ENCODE results near the gene GPR50.

The GPR50 gene

DNA sequence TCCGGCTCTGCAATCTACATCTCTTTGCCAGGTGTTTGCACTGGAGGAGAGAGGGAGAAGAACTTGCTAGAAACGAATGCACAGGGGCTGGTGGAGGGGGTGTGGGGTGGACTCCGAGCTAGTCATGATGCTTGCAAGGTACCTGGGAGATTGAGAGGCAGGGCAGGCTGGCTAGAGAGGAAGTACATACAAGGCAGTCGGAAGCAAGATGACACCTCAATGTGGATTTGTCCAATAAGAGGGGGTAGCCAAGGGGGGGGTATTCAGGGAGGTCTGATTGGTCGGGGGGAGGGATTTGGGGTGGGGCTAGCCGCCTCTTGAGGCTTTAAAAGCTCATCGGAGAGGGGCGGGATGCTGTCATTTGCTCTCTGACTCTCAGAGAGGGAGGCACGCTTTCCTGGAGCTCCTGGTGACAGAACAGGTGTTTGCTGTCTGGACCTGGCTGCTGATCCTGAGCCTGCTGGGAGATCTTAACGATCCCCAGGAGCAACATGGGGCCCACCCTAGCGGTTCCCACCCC is at the start of gene GPR50:
TSS of gene GPR50 (plus strand) at position 354 of the 520 bp plus-strand sequence. CDS start at position 492, 138 bp downstream.
- DNase-seq = no peak

DNA sequence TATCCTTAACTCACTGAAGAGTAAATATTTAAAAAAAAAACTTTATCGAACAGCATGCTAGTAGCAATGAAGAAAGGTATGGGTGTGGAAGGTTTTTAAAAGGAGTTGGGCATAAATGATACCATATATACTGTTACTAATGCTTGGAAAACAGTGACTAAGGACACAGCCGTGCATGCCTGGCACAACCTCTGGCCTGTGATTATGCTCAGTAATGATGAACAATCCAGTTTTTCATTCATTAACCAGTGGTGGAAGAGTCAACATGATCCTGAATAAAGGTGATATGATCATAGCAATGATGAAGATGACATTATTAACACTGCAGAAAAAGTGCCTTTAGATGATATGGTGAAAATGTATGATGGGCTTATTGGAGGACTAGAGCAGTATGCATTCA is 43.9 kb upstream of the GPR50 start:
- DNase-seq = no peak

DNA sequence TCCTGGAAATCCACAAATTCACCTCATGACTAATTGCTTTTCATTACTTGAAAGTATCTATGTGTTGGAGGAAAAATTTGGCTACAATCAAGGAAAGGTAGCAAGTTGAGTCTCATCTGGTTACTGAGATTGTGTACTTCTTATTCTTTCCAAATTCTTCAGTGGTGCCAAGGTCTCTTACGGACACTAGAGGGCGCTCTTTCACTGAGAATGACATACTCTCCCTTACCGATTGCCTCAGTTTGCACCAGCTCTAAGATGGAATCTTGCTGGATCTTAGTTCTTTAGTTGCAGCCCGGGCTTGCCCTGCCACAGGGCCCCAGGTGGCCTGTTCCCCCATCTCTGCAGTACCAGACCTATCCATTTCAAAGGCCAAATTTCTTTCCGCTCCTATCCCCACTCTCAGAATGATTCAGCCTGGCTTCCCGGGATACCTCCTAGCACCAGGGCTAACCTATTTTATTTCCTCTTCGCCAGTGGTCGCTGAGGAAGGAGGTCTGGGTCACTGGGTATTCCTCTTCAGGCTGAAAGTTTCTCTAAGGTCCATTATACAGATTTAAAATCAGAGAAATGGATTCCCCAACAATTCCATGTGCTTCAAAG is 24.6 kb upstream of the GPR50 start:
- peak; percentile 59 for DNase-seq

DNA sequence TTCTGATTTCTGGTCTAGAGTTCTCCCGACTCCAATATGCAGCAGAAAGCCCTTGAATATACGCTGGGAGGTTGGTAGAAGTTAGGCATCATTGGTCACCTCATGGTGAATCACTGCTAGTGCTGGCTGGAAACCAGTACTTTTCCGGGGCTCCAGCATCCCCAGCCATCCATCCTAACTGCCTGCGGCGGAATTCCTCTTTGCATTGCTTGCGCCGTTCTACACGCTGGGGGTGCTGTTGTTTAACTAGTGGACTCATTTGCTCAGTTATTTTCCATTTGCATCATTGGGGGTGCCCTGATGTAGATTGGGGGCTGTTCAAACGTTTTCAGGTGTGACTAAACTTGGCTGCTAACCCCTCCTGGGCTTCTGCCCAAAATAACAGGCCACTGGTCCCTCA is 23.3 kb upstream of the GPR50 start:
- no peak for DNase-seq

DNA sequence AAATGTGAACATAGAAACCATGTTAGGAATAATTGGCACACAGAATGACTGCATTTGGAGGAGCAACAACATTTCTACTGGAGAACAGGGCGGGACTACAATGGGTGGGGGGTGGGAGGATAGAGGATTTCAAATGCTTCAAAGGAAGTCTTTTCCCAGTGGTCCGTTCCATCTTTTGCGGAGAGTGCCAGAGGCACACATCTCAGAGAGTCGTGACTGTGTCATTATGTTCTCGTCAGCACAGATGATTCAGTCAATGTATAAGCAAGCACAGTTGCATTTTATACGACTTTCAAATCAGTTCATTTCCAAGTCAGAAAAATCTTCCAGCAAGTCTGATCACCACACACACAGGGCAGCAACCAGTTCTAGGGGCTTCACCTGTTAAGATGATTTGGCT is 22.7 kb upstream of the GPR50 start:
- no peak for DNase-seq

DNA sequence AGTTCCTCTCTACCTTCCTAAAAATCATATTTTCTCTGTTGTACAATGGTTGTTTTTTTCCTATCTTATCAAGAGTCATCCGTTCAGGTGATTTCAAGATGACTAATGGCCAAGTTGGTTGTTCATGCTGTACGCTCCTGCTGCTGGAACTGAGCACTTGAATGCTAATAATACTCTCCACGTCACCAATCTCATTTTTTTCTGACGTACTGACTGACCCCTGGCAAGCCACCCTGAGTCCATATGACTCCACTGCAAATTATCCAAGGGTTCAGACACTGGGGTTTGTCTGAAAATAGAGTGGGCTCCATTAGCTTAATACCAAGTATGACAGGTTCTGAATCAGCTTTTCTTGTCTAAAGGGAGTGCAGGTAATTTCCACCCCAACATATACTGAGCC is 21.1 kb upstream of the GPR50 start:
- no peak for DNase-seq

DNA sequence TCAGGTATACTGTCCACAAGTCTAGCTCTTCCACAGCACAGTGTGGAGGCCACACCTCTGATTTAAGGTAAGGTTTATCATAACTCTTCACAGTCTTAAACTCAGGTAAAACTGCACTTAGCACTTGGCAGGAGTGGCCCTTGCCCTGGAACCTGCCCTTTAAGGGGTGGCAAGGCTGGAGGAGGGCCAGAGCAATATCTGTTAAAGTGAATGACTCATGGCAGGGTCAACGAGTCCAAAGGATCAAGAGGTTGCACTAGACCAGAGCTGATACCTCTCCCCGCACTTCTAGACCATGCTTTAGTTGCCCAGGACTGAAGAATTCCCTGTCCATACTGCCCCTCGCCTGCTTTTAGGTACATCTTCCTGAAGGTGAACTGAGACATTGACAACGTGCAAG is 14.7 kb upstream of the GPR50 start:
- DNase-seq = no peak

DNA sequence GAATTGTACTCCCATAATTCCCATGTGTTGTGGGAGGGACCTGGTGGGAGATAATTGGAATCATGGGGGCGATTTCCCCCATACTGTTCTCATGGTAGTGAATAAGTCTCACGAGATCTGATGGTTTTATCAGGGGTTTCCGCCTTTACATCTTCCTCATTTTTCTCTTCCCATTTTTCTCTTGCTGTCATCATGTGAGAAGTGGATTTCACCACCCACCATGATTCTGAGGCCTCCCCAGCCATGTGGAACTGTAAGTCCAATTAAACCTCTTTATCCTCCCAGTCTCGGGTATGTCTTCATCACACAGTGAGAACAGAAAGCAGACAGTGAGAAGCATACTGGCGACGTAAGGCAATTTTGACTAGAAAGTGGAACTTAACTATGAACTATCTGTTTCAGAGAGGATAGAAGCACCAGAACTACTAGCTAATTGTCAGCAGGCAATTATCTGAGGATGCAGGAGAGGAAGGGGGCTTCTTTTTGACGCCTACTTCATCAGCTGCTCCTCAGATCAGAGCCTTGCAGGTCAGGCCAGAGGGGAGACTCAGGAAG is 8.5 kb upstream of the GPR50 start:
- DNase-seq = no peak

DNA sequence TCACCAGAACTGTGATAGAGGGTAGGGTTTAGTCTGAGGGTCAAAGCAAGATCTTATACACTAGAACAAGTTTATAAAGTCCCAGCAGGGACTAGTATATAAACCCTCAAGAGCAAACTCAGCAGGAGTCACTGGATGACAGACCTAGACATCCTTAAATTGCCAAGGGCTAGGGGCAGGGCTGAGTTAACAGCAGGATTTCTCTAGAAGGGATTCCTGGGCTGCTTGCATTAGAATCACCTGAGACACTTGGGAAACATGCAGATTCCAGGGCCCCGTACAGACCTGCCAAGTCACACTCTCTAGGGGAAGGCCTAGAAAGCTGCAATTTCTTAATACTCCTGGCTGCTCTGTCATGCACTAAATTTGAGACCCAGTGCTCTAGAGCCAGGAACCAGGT is 6.6 kb upstream of the GPR50 start:
- DNase-seq = no peak

DNA sequence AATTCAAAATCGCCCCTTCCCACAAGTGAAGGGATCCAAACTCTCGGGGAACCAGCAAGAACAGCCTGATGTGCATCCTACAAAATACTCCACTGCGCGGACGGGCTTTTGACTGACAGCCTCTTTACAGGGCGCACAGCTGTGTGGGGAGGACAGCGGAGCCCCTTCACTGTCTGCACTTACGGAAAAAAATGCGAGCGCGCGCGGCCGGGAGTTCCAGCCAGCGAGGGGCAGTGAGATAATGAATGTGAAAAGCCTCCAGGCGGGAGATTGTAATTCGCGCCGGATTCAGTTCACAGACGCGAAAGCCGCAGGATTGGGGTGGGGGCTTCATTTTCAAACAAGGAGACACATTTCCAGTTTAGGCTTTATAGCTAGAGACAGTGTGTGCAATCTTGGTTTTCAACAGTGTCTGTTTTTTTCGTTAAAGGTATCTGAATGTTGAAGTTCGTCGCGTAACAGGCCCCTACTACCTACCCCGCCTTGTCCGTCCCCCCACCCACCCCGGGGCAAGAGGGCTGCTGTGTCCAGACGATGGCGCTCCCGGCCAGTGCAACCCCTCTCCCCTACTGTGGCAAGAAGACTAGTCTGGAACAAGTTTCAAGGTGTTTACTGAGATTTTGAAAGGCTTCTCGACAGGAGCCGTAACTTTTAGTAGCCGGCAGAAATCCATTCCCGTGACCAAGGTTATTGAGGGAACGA is 1.7 kb upstream of the GPR50 start:
- DNase-seq = no peak

DNA sequence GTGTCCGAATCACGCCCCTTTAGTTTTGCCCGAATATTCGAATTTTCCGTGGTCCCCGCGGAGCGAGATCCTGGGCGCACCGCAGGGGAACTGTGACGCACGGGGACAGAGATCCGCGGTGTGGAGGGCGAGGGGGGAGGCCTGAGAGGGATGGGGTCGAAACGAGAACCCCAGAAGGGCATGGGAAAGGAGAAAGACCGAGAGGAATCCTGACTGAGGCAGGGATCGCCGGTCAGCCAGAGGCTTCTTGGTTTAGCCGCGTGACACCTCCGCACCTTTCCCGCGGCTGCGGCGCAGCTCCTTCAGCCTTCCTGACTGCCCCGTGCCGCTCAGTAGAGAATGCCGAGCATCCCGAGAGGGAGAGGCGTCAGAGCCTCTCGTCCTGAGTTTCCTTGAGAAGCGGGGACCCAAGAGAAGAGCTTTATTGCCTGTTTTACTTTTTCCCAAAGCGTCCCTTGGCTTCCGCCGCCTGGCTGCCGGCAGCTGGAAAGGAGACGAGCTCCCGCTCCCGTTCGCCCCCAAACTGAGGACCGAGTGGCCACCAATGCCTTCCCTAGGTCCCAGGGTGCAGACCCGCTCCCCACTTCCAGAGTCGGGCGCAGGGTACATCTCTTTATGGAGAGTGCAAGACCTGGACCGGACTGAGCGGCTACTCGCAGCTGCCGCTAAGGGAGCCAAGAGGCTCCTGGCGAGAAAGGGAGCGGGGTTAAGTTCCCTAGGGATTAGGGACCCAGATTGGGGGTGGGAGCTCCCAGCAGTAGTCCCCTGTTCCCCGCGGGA is 911 bp upstream of the GPR50 start:
- DNase-seq = no peak

DNA sequence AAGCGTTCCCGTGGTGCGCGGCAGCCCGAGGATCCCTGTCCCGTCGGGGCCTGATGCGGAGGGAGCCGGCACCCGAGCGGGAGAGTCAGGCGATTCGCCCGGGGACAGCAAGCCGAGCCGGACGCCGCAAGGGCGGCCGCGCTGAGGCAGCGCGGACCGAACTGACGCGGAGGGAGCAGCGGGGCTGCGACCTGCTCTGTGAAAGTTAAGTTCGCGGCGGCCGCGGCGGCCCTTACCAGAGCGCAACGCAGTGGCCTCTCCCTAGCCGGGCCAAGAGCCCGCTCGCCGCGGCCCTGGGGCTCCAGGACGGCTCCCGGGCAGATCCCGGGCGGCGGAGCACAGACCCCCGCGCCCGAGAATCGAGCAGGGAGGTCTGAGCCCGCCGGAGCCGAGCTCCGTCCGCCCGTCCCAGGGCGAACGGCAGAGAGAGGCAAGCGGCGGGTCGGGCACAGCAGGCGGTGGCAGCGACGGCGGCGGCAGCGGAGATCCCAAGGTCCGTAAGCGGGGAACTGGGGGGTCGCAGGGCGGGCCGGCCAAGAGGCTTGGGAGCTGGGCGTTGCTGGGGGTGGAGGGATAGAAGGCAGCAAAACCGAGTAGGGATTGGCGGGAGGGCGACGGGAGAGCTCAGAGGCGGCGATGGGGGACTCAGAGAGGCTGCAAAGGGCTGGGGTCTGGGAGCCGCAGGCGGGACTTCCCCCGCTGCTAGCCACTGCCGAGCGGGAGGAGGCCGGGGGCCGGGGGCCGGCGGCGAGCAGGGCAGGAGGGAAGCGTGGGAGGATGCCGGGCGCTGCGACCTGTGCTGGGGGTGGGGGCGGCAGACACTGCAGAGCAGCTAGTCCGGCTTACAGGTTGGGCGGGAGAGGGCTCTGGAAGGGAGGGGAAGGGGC is 1.0 kb downstream of the GPR50 start:
- DNase-seq = no peak

DNA sequence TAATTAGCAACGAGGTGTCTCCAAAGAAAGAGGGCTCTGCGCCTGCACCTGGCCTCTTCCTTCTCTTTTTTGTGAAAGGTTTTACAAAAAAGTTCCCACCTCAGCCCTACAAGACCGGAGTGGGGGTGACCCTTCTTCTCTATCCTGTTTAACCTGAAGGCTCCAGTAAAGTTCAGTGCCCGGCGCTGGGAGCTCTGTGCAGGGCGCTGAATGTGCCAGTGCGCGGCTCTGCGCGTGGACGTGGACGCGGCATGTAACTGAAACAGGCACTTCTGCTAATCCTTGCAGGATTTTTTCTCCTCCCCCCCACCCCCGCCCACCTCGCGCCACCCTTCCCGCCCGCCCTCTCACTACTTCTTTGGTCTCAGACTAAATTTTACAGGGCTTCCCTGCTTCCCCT is 2.4 kb downstream of the GPR50 start:
- DNase-seq = no peak

DNA sequence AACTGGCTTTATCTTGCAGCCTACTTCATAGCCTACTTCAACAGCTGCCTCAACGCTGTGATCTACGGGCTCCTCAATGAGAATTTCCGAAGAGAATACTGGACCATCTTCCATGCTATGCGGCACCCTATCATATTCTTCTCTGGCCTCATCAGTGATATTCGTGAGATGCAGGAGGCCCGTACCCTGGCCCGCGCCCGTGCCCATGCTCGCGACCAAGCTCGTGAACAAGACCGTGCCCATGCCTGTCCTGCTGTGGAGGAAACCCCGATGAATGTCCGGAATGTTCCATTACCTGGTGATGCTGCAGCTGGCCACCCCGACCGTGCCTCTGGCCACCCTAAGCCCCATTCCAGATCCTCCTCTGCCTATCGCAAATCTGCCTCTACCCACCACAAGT is 4.0 kb downstream of the GPR50 start:
- no peak for DNase-seq

DNA sequence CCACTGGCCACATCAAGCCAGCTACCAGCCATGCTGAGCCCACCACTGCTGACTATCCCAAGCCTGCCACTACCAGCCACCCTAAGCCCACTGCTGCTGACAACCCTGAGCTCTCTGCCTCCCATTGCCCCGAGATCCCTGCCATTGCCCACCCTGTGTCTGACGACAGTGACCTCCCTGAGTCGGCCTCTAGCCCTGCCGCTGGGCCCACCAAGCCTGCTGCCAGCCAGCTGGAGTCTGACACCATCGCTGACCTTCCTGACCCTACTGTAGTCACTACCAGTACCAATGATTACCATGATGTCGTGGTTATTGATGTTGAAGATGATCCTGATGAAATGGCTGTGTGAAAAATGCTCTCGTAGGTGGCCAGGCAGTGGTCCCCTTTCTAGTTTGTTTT is 4.7 kb downstream of the GPR50 start:
- DNase-seq = no peak

DNA sequence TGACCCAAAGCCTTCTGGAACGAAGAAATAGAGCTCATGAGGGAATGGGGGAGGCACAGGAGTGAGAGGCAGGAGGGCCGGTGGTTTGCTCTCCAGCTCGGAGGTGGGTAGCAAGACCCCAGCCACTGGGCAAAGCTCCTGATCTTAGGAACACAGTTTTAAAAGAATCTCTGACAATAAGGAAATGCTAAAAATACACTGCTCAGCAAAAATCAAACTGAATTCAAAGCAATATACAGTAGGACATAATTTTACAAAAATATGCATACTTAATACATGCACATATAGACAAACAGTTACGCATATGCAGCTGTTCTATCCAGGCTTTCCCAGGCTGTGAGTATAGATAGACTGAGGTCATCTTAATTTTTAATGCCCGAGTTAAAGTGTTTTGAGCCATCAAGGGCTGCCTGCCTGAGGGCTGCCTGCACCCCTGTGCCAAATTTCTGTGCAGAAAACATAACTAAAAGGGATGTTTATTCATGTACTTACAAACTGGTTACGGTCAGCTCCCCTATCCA is 6.9 kb downstream of the GPR50 start:
- DNase-seq = no peak

DNA sequence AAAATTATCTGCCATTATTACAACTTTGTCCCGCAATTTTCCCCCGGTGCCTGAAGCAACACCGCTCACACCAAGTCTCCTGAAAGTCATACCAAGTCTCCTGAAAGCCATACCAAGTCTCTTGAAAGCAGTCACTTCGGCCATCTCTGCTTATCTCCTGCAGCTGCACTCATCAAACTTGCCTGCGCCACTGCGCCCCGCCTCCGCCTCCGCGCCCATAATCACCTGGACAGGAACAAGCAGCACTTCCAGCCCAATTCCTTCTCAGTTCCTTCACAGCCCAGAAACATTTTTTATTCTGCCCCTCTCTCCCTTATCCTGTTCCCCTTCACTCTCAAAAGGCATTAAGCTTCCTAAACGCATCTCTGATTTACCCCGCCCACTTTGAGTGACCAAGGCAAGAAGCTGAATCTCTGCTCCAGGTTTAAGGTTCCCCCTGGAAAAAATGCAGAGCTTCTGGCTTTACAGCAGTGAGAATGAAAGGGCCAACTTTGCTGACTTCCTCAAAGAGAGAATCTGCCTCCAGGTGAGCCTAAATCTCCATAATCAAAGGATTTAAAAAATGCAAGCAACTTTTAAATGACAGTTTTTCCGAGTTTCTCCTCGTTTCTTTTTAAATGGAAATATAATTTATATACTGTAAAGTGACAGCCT is 7.7 kb downstream of the GPR50 start:
- DNase-seq = no peak

DNA sequence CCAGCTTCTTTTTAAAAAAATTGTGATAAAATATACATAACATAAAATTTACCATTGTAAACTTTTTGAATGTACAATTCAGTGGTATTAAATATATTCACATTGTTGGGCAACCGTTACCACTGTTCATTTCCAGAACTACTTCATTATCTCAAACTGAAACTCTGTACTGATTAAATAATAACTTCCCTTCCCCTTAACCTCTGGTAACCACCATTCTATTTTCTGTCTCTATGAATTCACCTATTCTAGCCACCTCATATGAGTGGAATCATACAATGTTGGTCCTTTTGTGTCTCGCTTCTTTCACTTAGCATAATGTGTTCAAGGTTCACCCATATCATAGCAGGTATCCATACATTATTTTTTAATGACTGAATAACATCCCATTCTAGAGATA is 8.3 kb downstream of the GPR50 start:
- no peak for DNase-seq

DNA sequence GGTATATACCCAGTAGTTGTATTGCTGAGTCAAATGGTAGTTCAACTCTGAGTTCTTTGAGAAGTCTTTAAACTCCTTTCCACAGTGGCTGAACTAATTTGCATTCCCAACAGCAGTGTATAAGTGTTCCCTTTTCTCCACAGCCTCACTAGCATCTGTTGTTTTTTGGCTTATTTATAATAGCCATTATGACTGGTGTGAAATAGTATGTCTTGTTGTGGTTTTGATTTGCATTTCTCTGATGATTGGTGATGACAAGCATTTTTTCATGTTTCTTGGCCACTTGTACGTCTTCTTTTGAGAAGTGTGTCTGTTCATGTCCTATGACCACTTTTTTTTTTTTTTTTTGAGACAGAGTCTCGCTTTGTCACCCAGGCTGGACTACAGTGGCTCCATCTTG is 30.5 kb downstream of the GPR50 start:
- no peak for DNase-seq

DNA sequence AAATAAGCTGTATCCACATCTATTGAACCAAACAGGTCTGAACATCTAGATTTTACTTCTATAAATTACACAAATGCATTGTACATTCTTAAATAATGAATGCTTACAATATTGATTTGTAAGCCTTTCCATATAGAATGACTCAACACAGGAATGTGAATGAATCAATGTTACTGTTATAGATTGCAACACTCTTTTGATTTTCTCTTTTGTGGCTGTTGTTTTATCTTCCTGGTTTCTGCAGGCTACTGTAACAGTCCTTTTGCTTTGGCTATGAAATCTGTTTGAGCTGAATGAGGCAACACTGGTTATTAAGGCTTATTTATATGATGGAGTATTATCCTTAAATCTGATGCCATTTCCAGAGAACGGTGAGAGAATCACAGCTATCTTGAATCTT is 49.5 kb downstream of the GPR50 start:
- DNase-seq = no peak

DNA sequence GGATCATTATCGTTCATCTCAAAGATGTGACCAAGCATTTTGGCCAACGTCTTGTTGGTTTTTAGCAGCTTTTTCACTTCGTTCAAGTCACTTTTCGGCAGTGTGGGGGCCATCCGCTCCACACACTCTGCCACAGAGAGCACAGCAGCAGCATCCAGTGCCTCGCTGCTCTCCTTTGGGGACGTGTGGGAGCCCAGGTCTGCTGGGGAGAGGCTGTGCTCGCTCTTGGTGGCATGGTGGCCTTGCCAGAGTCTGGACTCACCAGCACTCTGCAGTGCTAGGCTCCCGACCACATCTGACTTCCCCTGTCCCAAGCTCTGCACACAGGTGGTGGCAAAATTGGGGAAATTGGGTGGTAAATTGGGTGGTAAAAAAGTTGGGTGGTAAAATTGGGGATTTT is 50.6 kb downstream of the GPR50 start:
- no peak for DNase-seq

DNA sequence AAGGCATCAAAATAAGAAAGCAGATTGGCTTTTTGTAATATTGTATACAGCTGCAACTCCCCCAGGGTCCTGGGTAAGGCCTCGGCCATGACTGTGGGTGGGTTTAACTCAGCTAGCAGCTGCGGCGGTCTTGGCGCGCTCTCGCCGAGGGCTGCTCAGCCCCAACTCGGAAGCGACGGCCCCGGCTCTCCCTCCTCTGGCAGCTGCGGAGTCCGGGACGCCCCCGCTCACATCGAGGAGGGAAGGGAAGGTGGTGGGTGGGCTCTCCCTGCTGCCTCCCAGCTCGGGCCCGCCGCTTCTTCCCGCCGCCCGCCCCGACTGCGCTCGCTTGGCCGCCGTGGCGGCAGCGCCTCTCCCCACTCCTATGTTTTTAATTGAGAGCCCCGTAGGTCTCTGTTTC is 51.2 kb downstream of the GPR50 start:
- no peak for DNase-seq

All from activated CD4-positive, alpha-beta T cell treated with anti-CD3 and anti-CD28 coated beads, Interleukin-2, amount 50 U/mL, for 16 hours (primary cell).